ENCODE results near the gene BBS9.

Gene BBS9

GRCh38 chr7:33220231-33220630 lies 90.9 kb downstream of the BBS9 start:
- Histone ChIP-seq H3K27me3 (ENCODE audit: control insufficient read depth in 1 of 2, insufficient read depth in 1 of 2, low read length in 2 of 2) (no peaks in the 10 kb centered on the region), H2BK12ac (ENCODE audit: low read length in 2 of 2) (no peak overlapping the region), H3K4ac (ENCODE audit: low read depth in 1 of 2, low read length in 2 of 2) (no peak overlapping the region), H3K9ac (ENCODE audit: low read length) (no peak overlapping the region), H2BK5ac (ENCODE audit: low read depth, low read length, poor library complexity, severe bottlenecking) (no peak overlapping the region), H3K14ac (ENCODE audit: low read length in 2 of 2) (no peak overlapping the region), H2BK15ac (ENCODE audit: low read depth, poor library complexity, severe bottlenecking) (no peak overlapping the region), H3K9me3 (ENCODE audit: control insufficient read depth, low read length) (no peaks in the 10 kb centered on the region), H4K8ac (ENCODE audit: low read length) (no peak overlapping the region), H3K36me3 (ENCODE audit: control insufficient read depth in 1 of 2, insufficient read depth in 2 of 2, low read depth in 1 of 2, low read length in 2 of 2) (no peaks in the 10 kb centered on the region), H2BK120ac (ENCODE audit: low read depth, low read length) (no peak overlapping the region), H3K23ac (ENCODE audit: low read length in 2 of 2) (no peak overlapping the region), H4K91ac (ENCODE audit: low read length) (no peak overlapping the region), H3K4me1 (ENCODE audit: control insufficient read depth, insufficient read depth, low read depth, low read length) (no peaks in the 10 kb centered on the region), H3K4me2 (ENCODE audit: low read length, poor library complexity, severe bottlenecking) (no peak overlapping the region), H3K18ac (ENCODE audit: low read depth in 1 of 2, low read length in 2 of 2) (no peak overlapping the region), H2AK5ac (ENCODE audit: low read length, severe bottlenecking) (no peak overlapping the region), H3K79me1 (replicated peaks; ENCODE audit: low read length, poor library complexity, severe bottlenecking) (no peaks in the 10 kb centered on the region), H3K27ac (ENCODE audit: low read length, poor library complexity, severe bottlenecking) (no peak overlapping the region), H2AFZ (ENCODE audit: low read depth, low read length) (no peak overlapping the region), H3K4me3 (ENCODE audit: insufficient read depth in 1 of 2, low read depth in 1 of 2, low read length in 2 of 2) (no peak overlapping the region)
- DNase-seq: no peak
- WGBS: 100% methylated on average over 3 of the region's 4 CpGs

DNA sequence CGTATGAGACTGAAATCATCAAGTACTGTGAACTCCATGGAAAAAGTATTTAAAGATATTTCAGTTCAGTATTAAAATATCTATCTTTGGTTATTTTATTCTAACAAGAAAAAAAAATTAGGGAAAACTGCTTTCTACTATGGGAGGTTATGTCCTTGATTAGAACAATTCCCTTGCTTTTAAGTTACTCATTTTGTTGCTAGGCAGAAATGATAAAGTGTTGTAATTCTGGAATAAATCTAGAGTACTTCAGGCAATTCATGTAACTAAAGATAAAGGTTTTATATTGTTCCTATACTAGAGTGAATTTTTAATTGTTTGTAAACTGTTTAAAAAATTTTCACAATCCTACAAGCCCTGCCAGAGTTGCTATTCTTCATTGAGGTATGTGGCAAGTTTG lies 92.0 kb downstream of the BBS9 start:
- Histone ChIP-seq H3K4me1 (ENCODE audit: control insufficient read depth, insufficient read depth, low read depth, low read length) (no peaks in the 10 kb centered on the region), H2BK12ac (ENCODE audit: low read length in 2 of 2) (no peak overlapping the region), H4K8ac (ENCODE audit: low read length) (no peak overlapping the region), H4K91ac (ENCODE audit: low read length) (no peak overlapping the region), H3K4me3 (ENCODE audit: insufficient read depth in 1 of 2, low read depth in 1 of 2, low read length in 2 of 2) (no peak overlapping the region), H3K4ac (ENCODE audit: low read depth in 1 of 2, low read length in 2 of 2) (no peak overlapping the region), H3K27ac (ENCODE audit: low read length, poor library complexity, severe bottlenecking) (no peak overlapping the region), H2BK120ac (ENCODE audit: low read depth, low read length) (no peak overlapping the region), H3K18ac (ENCODE audit: low read depth in 1 of 2, low read length in 2 of 2) (no peak overlapping the region), H2AK5ac (ENCODE audit: low read length, severe bottlenecking) (no peak overlapping the region), H3K23ac (ENCODE audit: low read length in 2 of 2) (no peak overlapping the region), H3K79me1 (replicated peaks; ENCODE audit: low read length, poor library complexity, severe bottlenecking) (no peaks in the 10 kb centered on the region), H2AFZ (ENCODE audit: low read depth, low read length) (no peak overlapping the region), H3K4me2 (ENCODE audit: low read length, poor library complexity, severe bottlenecking) (no peak overlapping the region), H3K9ac (ENCODE audit: low read length) (no peak overlapping the region), H3K36me3 (ENCODE audit: control insufficient read depth in 1 of 2, insufficient read depth in 2 of 2, low read depth in 1 of 2, low read length in 2 of 2) (no peaks in the 10 kb centered on the region), H3K27me3 (ENCODE audit: control insufficient read depth in 1 of 2, insufficient read depth in 1 of 2, low read length in 2 of 2) (no peaks in the 10 kb centered on the region), H3K9me3 (ENCODE audit: control insufficient read depth, low read length) (no peaks in the 10 kb centered on the region), H3K14ac (ENCODE audit: low read length in 2 of 2) (no peak overlapping the region), H2BK15ac (ENCODE audit: low read depth, poor library complexity, severe bottlenecking) (no peak overlapping the region), H2BK5ac (ENCODE audit: low read depth, low read length, poor library complexity, severe bottlenecking) (no peak overlapping the region)
- WGBS: no CpG with 5 or more reads among the region's 1 CpG
- no peak for DNase-seq

- H3K4me2 ChIP-seq (ENCODE audit: low read length, poor library complexity, severe bottlenecking): no peak overlapping the region
- H3K9me3 ChIP-seq (ENCODE audit: control insufficient read depth, low read length): peaks cover 4% of the 10 kb centered on the region
- H2BK15ac ChIP-seq (ENCODE audit: low read depth, poor library complexity, severe bottlenecking): no peak overlapping the region
- no peaks in the 10 kb centered on the region for H3K79me1 ChIP-seq (replicated peaks; ENCODE audit: low read length, poor library complexity, severe bottlenecking)
- H3K27ac ChIP-seq (ENCODE audit: low read length, poor library complexity, severe bottlenecking): no peak overlapping the region
- H3K4ac ChIP-seq (ENCODE audit: low read depth in 1 of 2, low read length in 2 of 2): no peak overlapping the region
- no peak overlapping the region for H3K23ac ChIP-seq (ENCODE audit: low read length in 2 of 2)
- no peak overlapping the region for H3K4me3 ChIP-seq (ENCODE audit: insufficient read depth in 1 of 2, low read depth in 1 of 2, low read length in 2 of 2)
- no peak overlapping the region for H3K18ac ChIP-seq (ENCODE audit: low read depth in 1 of 2, low read length in 2 of 2)
- no peaks in the 10 kb centered on the region for H3K27me3 ChIP-seq (ENCODE audit: control insufficient read depth in 1 of 2, insufficient read depth in 1 of 2, low read length in 2 of 2)
- H2BK12ac ChIP-seq (ENCODE audit: low read length in 2 of 2): no peak overlapping the region
- no peak overlapping the region for H2BK5ac ChIP-seq (ENCODE audit: low read depth, low read length, poor library complexity, severe bottlenecking)
- H4K91ac ChIP-seq (ENCODE audit: low read length): no peak overlapping the region
- H3K4me1 ChIP-seq (ENCODE audit: control insufficient read depth, insufficient read depth, low read depth, low read length): no peaks in the 10 kb centered on the region
- no peak for DNase-seq
- no peak overlapping the region for H2AFZ ChIP-seq (ENCODE audit: low read depth, low read length)
- WGBS: no CpG with 5 or more reads among the region's 1 CpG
- H4K8ac ChIP-seq (ENCODE audit: low read length): no peak overlapping the region
- no peak overlapping the region for H2BK120ac ChIP-seq (ENCODE audit: low read depth, low read length)
- no peak overlapping the region for H3K9ac ChIP-seq (ENCODE audit: low read length)
- H3K36me3 ChIP-seq (ENCODE audit: control insufficient read depth in 1 of 2, insufficient read depth in 2 of 2, low read depth in 1 of 2, low read length in 2 of 2): no peaks in the 10 kb centered on the region
- H3K14ac ChIP-seq (ENCODE audit: low read length in 2 of 2): no peak overlapping the region
- no peak overlapping the region for H2AK5ac ChIP-seq (ENCODE audit: low read length, severe bottlenecking)
Measured at GRCh38 chr7:33232632-33233145, 103.3 kb downstream of the BBS9 start.

DNA sequence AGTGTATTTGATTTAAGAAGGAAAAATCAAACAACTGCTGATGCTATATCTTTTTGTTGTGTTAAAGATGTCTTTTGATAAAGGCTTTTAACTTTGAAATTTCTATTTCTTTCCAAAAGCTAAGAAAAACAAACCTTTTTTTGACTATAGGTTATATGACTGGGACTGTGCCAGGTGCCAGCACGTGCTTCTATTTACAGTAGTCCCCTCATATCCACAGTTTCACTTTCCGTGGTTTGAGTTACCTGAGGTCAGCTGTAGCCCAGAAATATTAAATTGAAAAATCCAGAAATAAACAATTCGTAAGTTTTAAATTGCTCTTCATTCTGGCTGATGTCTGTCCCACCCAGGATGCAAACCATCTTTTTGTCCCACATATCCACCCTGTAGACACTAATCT lies 104.3 kb downstream of the BBS9 start:
- no peak overlapping the region for H3K27ac ChIP-seq (ENCODE audit: low read length, poor library complexity, severe bottlenecking)
- no peak overlapping the region for H2AFZ ChIP-seq (ENCODE audit: low read depth, low read length)
- H3K23ac ChIP-seq (ENCODE audit: low read length in 2 of 2): no peak overlapping the region
- H3K14ac ChIP-seq (ENCODE audit: low read length in 2 of 2): no peak overlapping the region
- H2BK12ac ChIP-seq (ENCODE audit: low read length in 2 of 2): no peak overlapping the region
- no peak for DNase-seq
- H4K8ac ChIP-seq (ENCODE audit: low read length): no peak overlapping the region
- no peak overlapping the region for H3K4me3 ChIP-seq (ENCODE audit: insufficient read depth in 1 of 2, low read depth in 1 of 2, low read length in 2 of 2)
- H3K9me3 ChIP-seq (ENCODE audit: control insufficient read depth, low read length): peaks cover 4% of the 10 kb centered on the region
- no peak overlapping the region for H3K9ac ChIP-seq (ENCODE audit: low read length)
- H3K4ac ChIP-seq (ENCODE audit: low read depth in 1 of 2, low read length in 2 of 2): no peak overlapping the region
- H4K91ac ChIP-seq (ENCODE audit: low read length): no peak overlapping the region
- H2BK5ac ChIP-seq (ENCODE audit: low read depth, low read length, poor library complexity, severe bottlenecking): no peak overlapping the region
- no peaks in the 10 kb centered on the region for H3K4me1 ChIP-seq (ENCODE audit: control insufficient read depth, insufficient read depth, low read depth, low read length)
- no peak overlapping the region for H2AK5ac ChIP-seq (ENCODE audit: low read length, severe bottlenecking)
- no peak overlapping the region for H2BK15ac ChIP-seq (ENCODE audit: low read depth, poor library complexity, severe bottlenecking)
- H2BK120ac ChIP-seq (ENCODE audit: low read depth, low read length): no peak overlapping the region
- H3K79me1 ChIP-seq (replicated peaks; ENCODE audit: low read length, poor library complexity, severe bottlenecking): no peaks in the 10 kb centered on the region
- no peak overlapping the region for H3K4me2 ChIP-seq (ENCODE audit: low read length, poor library complexity, severe bottlenecking)
- no peaks in the 10 kb centered on the region for H3K36me3 ChIP-seq (ENCODE audit: control insufficient read depth in 1 of 2, insufficient read depth in 2 of 2, low read depth in 1 of 2, low read length in 2 of 2)
- 87% methylated on average over 3 of the region's 3 CpGs for WGBS
- no peaks in the 10 kb centered on the region for H3K27me3 ChIP-seq (ENCODE audit: control insufficient read depth in 1 of 2, insufficient read depth in 1 of 2, low read length in 2 of 2)
- no peak overlapping the region for H3K18ac ChIP-seq (ENCODE audit: low read depth in 1 of 2, low read length in 2 of 2)
